IMR-90 (cell line): Measurements from ENCODE around the gene OSBPL1A. TPM values are rescaled to one million over a fixed set of nuclear protein-coding genes. Genes with fewer than 3 reads are reported as not detected.

Experiments
- ATAC-seq: fragments of 200-7000 bp; cut with Tn5 transposase; 2 replicates; pipeline ENCODE4 v1.9.1; 2020; ENCODE audit warnings: low read depth, mild to moderate bottlenecking, moderate library complexity
- BruUV-seq: library from RNA; stranded (reverse); fragments of 400-500 nt; replicated peaks from 2 replicates; lab custom pipeline; 2021; lab: Mats Ljungman, UMichigan
- CTCF ChIA-PET: fragments of 300-600 bp; formaldehyde crosslinking; extraction: SDS; loops from one replicate; lab custom pipeline; 2021; ENCODE audit warnings: antibody characterized with exemption; lab: Yijun Ruan, JAX
- POLR2A ChIA-PET: fragments of 300-600 bp; sonication (Branson Sonifier 250); formaldehyde crosslinking; loops from one replicate; lab custom pipeline; 2022; ENCODE audit warnings: antibody characterized with exemption; ENCODE audit not compliant: unreplicated experiment; lab: Charles Lee
- DNase-seq: peaks from one replicate; pipeline ENCODE4 v3.0.0; 2013
- H2AFZ ChIP-seq: replicated peaks from 2 replicates; pipeline ENCODE3; 2013; ENCODE audit warnings: low read length, mild to moderate bottlenecking; ENCODE audit not compliant: poor library complexity
- H2AK5ac ChIP-seq: 2 replicates; pipeline ENCODE4 v1.6.1; 2013; ENCODE audit warnings: low read depth, low read length, inconsistent platforms
- H2AK9ac ChIP-seq: replicated peaks from 2 replicates; pipeline ENCODE3; 2013; ENCODE audit warnings: mild to moderate bottlenecking, low read depth, low read length, moderate library complexity; ENCODE audit not compliant: poor library complexity
- H2BK120ac ChIP-seq: 2 replicates; pipeline ENCODE4 v1.6.1; 2013; ENCODE audit warnings: low read depth, low read length, inconsistent platforms
- H2BK15ac ChIP-seq: 3 replicates; pipeline ENCODE4 v1.6.1; 2013; ENCODE audit warnings: low read depth, low read length, inconsistent platforms
- H2BK20ac ChIP-seq: 2 replicates; pipeline ENCODE4 v1.6.1; 2013; ENCODE audit warnings: low read depth, mild to moderate bottlenecking, inconsistent platforms, low read length, moderate library complexity
- H2BK5ac ChIP-seq: 2 replicates; pipeline ENCODE4 v1.6.1; 2013; ENCODE audit warnings: mild to moderate bottlenecking, low read depth, low read length, inconsistent platforms; ENCODE audit not compliant: poor library complexity, severe bottlenecking
- H3K14ac ChIP-seq: replicated peaks from 2 replicates; pipeline ENCODE4 v1.6.1; 2013; ENCODE audit warnings: low read depth, low read length, inconsistent platforms
- H3K18ac ChIP-seq: 2 replicates; pipeline ENCODE4 v1.6.1; 2013; ENCODE audit warnings: low read depth, low read length, control low read depth
- H3K23ac ChIP-seq: 2 replicates; pipeline ENCODE4 v1.6.1; 2013; ENCODE audit warnings: low read depth, low read length, inconsistent platforms
- H3K27ac ChIP-seq: 2 replicates; pipeline ENCODE4 v1.5.1; 2013; ENCODE audit warnings: mild to moderate bottlenecking, control low read depth, low read length; ENCODE audit not compliant: insufficient read depth
- H3K27me3 ChIP-seq: 2 replicates; pipeline ENCODE4 v1.6.1; 2013; ENCODE audit warnings: low read length; ENCODE audit not compliant: control insufficient read depth, insufficient read depth
- H3K36me3 ChIP-seq: 2 replicates; pipeline ENCODE4 v1.6.1; 2013; ENCODE audit warnings: low read length, mixed read lengths; ENCODE audit not compliant: control insufficient read depth, insufficient read depth
- H3K4ac ChIP-seq: 2 replicates; pipeline ENCODE4 v1.6.1; 2013; ENCODE audit warnings: low read depth, low read length, inconsistent platforms
- H3K4me1 ChIP-seq: 2 replicates; pipeline ENCODE4 v1.6.1; 2013; ENCODE audit warnings: low read length, mixed read lengths; ENCODE audit not compliant: control insufficient read depth, insufficient read depth
- H3K4me2 ChIP-seq: 2 replicates; pipeline ENCODE4 v1.6.1; 2013; ENCODE audit warnings: low read depth, mild to moderate bottlenecking, control low read depth, low read length, moderate library complexity
- H3K4me3 ChIP-seq: 2 replicates; pipeline ENCODE4 v1.5.1; 2013; ENCODE audit warnings: low read depth, mild to moderate bottlenecking, control low read depth, low read length, moderate library complexity; ENCODE audit not compliant: insufficient read depth
- H3K56ac ChIP-seq: 2 replicates; pipeline ENCODE4 v1.6.1; 2013; ENCODE audit warnings: low read length, inconsistent platforms; ENCODE audit not compliant: insufficient read depth; ENCODE audit errors: extremely low read depth
- H3K79me1 ChIP-seq, 2 experiments: 2 replicates each; pipeline ENCODE4 v1.6.1; 2013; ENCODE audit warnings: low read length in 2 of 2, inconsistent platforms in 1 of 2, low read depth in 1 of 2
- H3K9ac ChIP-seq: 2 replicates; pipeline ENCODE4 v1.6.1; 2013; ENCODE audit warnings: low read depth, low read length, control low read depth
- H3K9me1 ChIP-seq: 2 replicates; pipeline ENCODE4 v1.6.1; 2013; ENCODE audit warnings: low read length, inconsistent platforms; ENCODE audit not compliant: insufficient read depth
- H3K9me3 ChIP-seq: 2 replicates; pipeline ENCODE4 v1.6.1; 2013; ENCODE audit warnings: low read length; ENCODE audit not compliant: control insufficient read depth, insufficient read depth
- H4K20me1 ChIP-seq: 2 replicates; pipeline ENCODE4 v1.6.1; 2013; ENCODE audit warnings: low read length, inconsistent platforms; ENCODE audit not compliant: insufficient read depth
- H4K5ac ChIP-seq: 2 replicates; pipeline ENCODE4 v1.6.1; 2013; ENCODE audit warnings: mild to moderate bottlenecking, low read depth, low read length, control low read depth
- H4K8ac ChIP-seq, 2 experiments: 2 replicates each; pipeline ENCODE4 v1.6.1; 2013; ENCODE audit warnings: low read depth in 2 of 2, low read length in 2 of 2, control low read depth in 1 of 2, inconsistent platforms in 1 of 2
- H4K91ac ChIP-seq: 2 replicates; pipeline ENCODE4 v1.6.1; 2013; ENCODE audit warnings: low read depth, low read length, inconsistent platforms; ENCODE audit not compliant: insufficient read depth
- BHLHE40 ChIP-seq: fragments of 150-350 bp; IDR thresholded peaks from 2 replicates; pipeline ENCODE4 v1.6.1; 2016; ENCODE audit warnings: mild to moderate bottlenecking, low read depth, low read length
- CEBPB ChIP-seq: IDR thresholded peaks from 2 replicates; pipeline ENCODE4 v1.6.1; 2012; ENCODE audit warnings: low read depth, low read length, improper control_type of control experiment
- MAZ ChIP-seq: IDR thresholded peaks from 2 replicates; pipeline ENCODE4 v1.6.1; 2012; ENCODE audit warnings: low read depth, mild to moderate bottlenecking, low read length, improper control_type of control experiment, moderate library complexity, borderline replicate concordance
- SMC3 ChIP-seq: fragments of 150-350 bp; IDR thresholded peaks from 2 replicates; pipeline ENCODE4 v1.6.1; 2016; ENCODE audit warnings: low read depth, mild to moderate bottlenecking, antibody characterized with exemption, low read length, moderate library complexity
- WGBS, 2 experiments: methylation state at CpG; one replicate each; pipeline versions ENCODE4 v1.1.5 to v1.1.7; 2013; ENCODE audit warnings: missing lambda C conversion rate in 2 of 2; ENCODE audit not compliant: insufficient read length in 1 of 2; ENCODE audit errors: extremely low coverage in 2 of 2; 5-methylcytosine and 5-hydroxymethylcytosine counted together
- dilution Hi-C: fragments of 300-500 bp; cut with HindIII; formaldehyde crosslinking; loops from one replicate; pipeline ENCODE4 v1.14.3; 2018; ENCODE audit warnings: low sequenced_read_pairs; ENCODE audit not compliant: unreplicated experiment
- in situ Hi-C: fragments of 300-500 bp; cut with MboI; formaldehyde crosslinking; loops from 3 replicates; pipeline ENCODE4 v1.14.3; 2019; ENCODE audit warnings: low sequenced_read_pairs, inconsistent platforms, mixed read lengths
- intact Hi-C: fragments of 100-400 bp; cut with micrococcal nuclease; formaldehyde crosslinking; loops from 2 replicates; pipeline ENCODE4 v1.10.0; 2022
- polyA plus RNA-seq, 3 experiments: library from polyadenylated mRNA; depleted of rRNA; stranded (reverse); fragments of >200 nt; gene quantifications; 2 replicates each; pipeline ENCODE4 v1.2.3, GENCODE V29; 2012; ENCODE audit warnings: low replicate concordance in 1 of 3
- total RNA-seq: library from RNA; depleted of rRNA; stranded (reverse); fragments of >200 nt; gene quantifications from 2 replicates; pipeline ENCODE4 v1.2.3, GENCODE V29; 2012

The OSBPL1A gene
- total and polyA plus RNA-seq, 2 of the 4 experiments (the other 2 are of a cell fraction): 29.4 to 70.4 TPM

DNA sequence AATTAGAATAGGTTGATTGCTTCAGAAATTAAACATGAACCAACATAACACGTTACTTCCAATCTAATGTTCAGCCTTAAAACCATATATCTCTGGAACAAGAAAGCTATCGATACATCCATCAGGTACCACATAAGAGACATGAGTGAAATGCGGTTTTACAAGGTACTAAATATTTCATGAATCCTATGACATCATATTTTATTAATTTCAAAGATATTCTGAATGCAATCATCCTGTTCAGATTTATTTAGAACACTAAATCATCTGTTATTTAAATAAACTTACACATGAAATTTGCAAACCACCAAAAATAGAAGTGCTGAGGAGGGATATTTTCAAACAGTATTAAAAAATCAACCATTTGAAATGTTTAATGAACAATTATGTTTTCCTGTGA lies 119.0 kb downstream of the OSBPL1A start:
- Histone ChIP-seq H3K23ac (no peak overlapping the region), H3K14ac (no peak overlapping the region), H4K5ac (no peak overlapping the region), H3K18ac (no peak overlapping the region), H3K27me3 (no peaks in the 10 kb centered on the region), H3K27ac (no peak overlapping the region), H2BK20ac (no peak overlapping the region), H2BK15ac (no peak overlapping the region), H2AK9ac (no peak overlapping the region), H3K4me3 (no peak overlapping the region), H2AFZ (no peak overlapping the region), H4K8ac (no peak overlapping the region), H3K9me3 (no peaks in the 10 kb centered on the region), H3K56ac (no peak overlapping the region), H2BK5ac (no peak overlapping the region), H3K4me2 (no peak overlapping the region), H4K20me1 (no peaks in the 10 kb centered on the region), H3K36me3 (no peaks in the 10 kb centered on the region), H2AK5ac (no peak overlapping the region), H3K9ac (no peak overlapping the region), H3K4me1 (peaks cover under 1% of the 10 kb centered on the region), H3K4ac (no peak overlapping the region), H3K79me1 (no peaks in the 10 kb centered on the region), H4K91ac (no peak overlapping the region), H3K9me1 (no peaks in the 10 kb centered on the region), H2BK120ac (no peak overlapping the region)
- TF ChIP-seq BHLHE40 (no peak), CEBPB (no peak), MAZ (no peak), SMC3 (no peak)
- in situ Hi-C loops: no loop called here
- DNase-seq (no peak), ATAC-seq (no peak)
- BruUV-seq: no TSS peak
- intact Hi-C loops: no loop called here
- no CpG with 5 or more reads among the region's 3 CpGs for WGBS, 2 experiments
- ChIA-PET CTCF (no interaction called here), POLR2A (no interaction called here)
- dilution Hi-C loops: no loop called here
